GM23338 (cell line): ENCODE data around the gene NOL9. TPM values are rescaled to one million over a fixed set of nuclear protein-coding genes. Genes with fewer than 3 reads are reported as not detected.

ENCODE experiments used
- ATAC-seq: fragments of 200-7000 bp; cut with Tn5 transposase; 3 replicates; pipeline ENCODE4 v1.9.1; 2020
- DNase-seq: peaks from one replicate; pipeline ENCODE4 v3.0.0-alpha.2; 2015; ENCODE audit warnings: low spot score
- H2AFZ ChIP-seq: fragments of 200-600 bp; sonication (generic); 2 replicates; pipeline ENCODE4 v1.8.0; 2016; ENCODE audit warnings: antibody characterized with exemption, mild to moderate bottlenecking, moderate library complexity
- H3F3A ChIP-seq: fragments of 200-600 bp; sonication (generic); replicated peaks from 2 replicates; pipeline ENCODE4 v1.8.0; 2017; ENCODE audit warnings: antibody characterized with exemption, mixed run types, low read depth
- H3K27ac ChIP-seq: fragments of 200-600 bp; sonication (generic); 2 replicates; pipeline ENCODE4 v1.6.1; 2016; ENCODE audit warnings: low read depth
- H3K27me3 ChIP-seq: fragments of 200-600 bp; sonication (generic); 2 replicates; pipeline ENCODE4 v1.8.0; 2016; ENCODE audit warnings: mild to moderate bottlenecking, mixed run types, moderate library complexity; ENCODE audit not compliant: insufficient read depth
- H3K36me3 ChIP-seq: fragments of 200-600 bp; sonication (generic); 2 replicates; pipeline ENCODE4 v1.8.0; 2016; ENCODE audit warnings: mild to moderate bottlenecking; ENCODE audit not compliant: insufficient read depth
- H3K4me1 ChIP-seq: fragments of 200-600 bp; sonication (generic); 2 replicates; pipeline ENCODE4 v1.8.0; 2016; ENCODE audit warnings: mild to moderate bottlenecking, moderate library complexity; ENCODE audit not compliant: insufficient read depth
- H3K4me2 ChIP-seq: fragments of 200-600 bp; sonication (generic); 2 replicates; pipeline ENCODE4 v1.7.1; 2017; ENCODE audit warnings: mixed run types
- H3K4me3 ChIP-seq: fragments of 200-600 bp; sonication (generic); 2 replicates; pipeline ENCODE4 v1.6.1; 2016; ENCODE audit warnings: mixed run types
- H3K79me2 ChIP-seq: fragments of 200-600 bp; sonication (generic); replicated peaks from 2 replicates; pipeline ENCODE4 v1.8.0; 2017; ENCODE audit warnings: mild to moderate bottlenecking; ENCODE audit not compliant: insufficient read depth
- H3K9me2 ChIP-seq: fragments of 200-600 bp; sonication (generic); 2 replicates; pipeline ENCODE4 v1.8.0; 2017; ENCODE audit not compliant: insufficient read depth
- H4K20me1 ChIP-seq: fragments of 200-600 bp; sonication (generic); replicated peaks from 2 replicates; pipeline ENCODE4 v1.8.0; 2017; ENCODE audit warnings: mild to moderate bottlenecking; ENCODE audit not compliant: insufficient read depth
- H3K27ac Mint-ChIP-seq: 2 replicates; pipeline ENCODE4 v1.8.0; 2020; ENCODE audit warnings: inconsistent platforms, mild to moderate bottlenecking, moderate library complexity, mixed read lengths
- H3K27me3 Mint-ChIP-seq: 3 replicates; pipeline ENCODE4 v1.8.0; 2022; ENCODE audit warnings: low read depth, mild to moderate bottlenecking, moderate library complexity, mixed read lengths, inconsistent platforms; ENCODE audit not compliant: insufficient read depth, poor library complexity
- H3K36me3 Mint-ChIP-seq: 3 replicates; pipeline ENCODE4 v1.8.0; 2021; ENCODE audit warnings: low read depth, mild to moderate bottlenecking, inconsistent platforms, moderate library complexity, mixed read lengths
- H3K4me1 Mint-ChIP-seq: 3 replicates; pipeline ENCODE4 v1.8.0; 2020; ENCODE audit warnings: mild to moderate bottlenecking, inconsistent platforms, mixed read lengths
- H3K4me3 Mint-ChIP-seq: 3 replicates; pipeline ENCODE4 v1.8.0; 2021; ENCODE audit warnings: moderate library complexity, mild to moderate bottlenecking, inconsistent platforms, mixed read lengths
- H3K9me3 Mint-ChIP-seq: 3 replicates; pipeline ENCODE4 v1.8.0; 2020; ENCODE audit warnings: moderate library complexity, mild to moderate bottlenecking, inconsistent platforms, mixed read lengths
- CREB1 ChIP-seq: fragments of 250-450 bp; sonication (Bioruptor Pico); IDR thresholded peaks from 2 replicates; pipeline ENCODE4 v1.5.0; 2020; ENCODE audit warnings: low read depth, mild to moderate bottlenecking, moderate library complexity
- CTCF ChIP-seq, 2 experiments: fragments of 200-600 bp in 1 of 2; sonication (generic) in 1 of 2; conservative IDR thresholded peaks; 2 replicates each; pipeline versions ENCODE4 v1.5.1 to v1.6.1; 2016 to 2017; ENCODE audit warnings: antibody characterized with exemption in 2 of 2, low read depth in 2 of 2, mild to moderate bottlenecking in 2 of 2, moderate library complexity in 1 of 2
- EZH2 ChIP-seq: fragments of 200-600 bp; sonication (generic); IDR thresholded peaks from one replicate; pipeline ENCODE4 v1.8.0; 2017; ENCODE audit warnings: antibody characterized with exemption, mild to moderate bottlenecking, low read depth; ENCODE audit not compliant: unreplicated experiment
- ZNF462 ChIP-seq: fragments of 250-450 bp; sonication (Bioruptor Pico); IDR thresholded peaks from 2 replicates; pipeline ENCODE4 v1.5.0; 2020; ENCODE audit warnings: mild to moderate bottlenecking, moderate library complexity
- polyA plus RNA-seq: library from polyadenylated mRNA; unstranded; fragments of >200 nt; fragmentation: Nextera tagmentation; extraction: Ambion mirVana; gene quantifications from 2 replicates; pipeline ENCODE4 v1.2.1, GENCODE V29; 2016
- total RNA-seq: library from RNA; depleted of rRNA; stranded (reverse); fragments of >200 nt; shearing (Covaris generic); gene quantifications from 2 replicates; pipeline ENCODE4 v1.2.3, GENCODE V29; 2014
- TF ChIP-seq, protein P1 (sequence below): IDR thresholded peaks from one replicate; pipeline ENCODE4 v1.6.1; 2018; ENCODE audit warnings: antibody characterized with exemption; ENCODE audit not compliant: unreplicated experiment

NOL9 gene
- total and polyA plus RNA-seq, 2 experiments from 2014 or later: 13.2 to 48.5 TPM

- ATAC-seq: no peak
- no peaks in the 10 kb centered on the region; the same call in 2 of the 3 replicates for H3K9me3 Mint-ChIP-seq
- no peaks in the 10 kb centered on the region for H3K9me2 ChIP-seq
- H3K27me3 Mint-ChIP-seq: peaks cover 9% of the 10 kb centered on the region
- H3K4me1 Mint-ChIP-seq: no peaks in the 10 kb centered on the region
- H3K4me2 ChIP-seq: no peak overlapping the region
- H3K79me2 ChIP-seq: peaks cover 11% of the 10 kb centered on the region
- H3K27ac ChIP-seq: no peak overlapping the region
- peaks cover 7% of the 10 kb centered on the region; the same call in 1 of the 2 replicates for H3F3A ChIP-seq
- peaks cover 77% of the 10 kb centered on the region for H3K36me3 Mint-ChIP-seq
- no peak overlapping the region for H3K4me3 Mint-ChIP-seq
- no peak overlapping the region for H3K27ac Mint-ChIP-seq
- H2AFZ ChIP-seq: no peak overlapping the region
- no peak overlapping the region for H3K4me3 ChIP-seq
- TF ChIP-seq, protein P1, sequence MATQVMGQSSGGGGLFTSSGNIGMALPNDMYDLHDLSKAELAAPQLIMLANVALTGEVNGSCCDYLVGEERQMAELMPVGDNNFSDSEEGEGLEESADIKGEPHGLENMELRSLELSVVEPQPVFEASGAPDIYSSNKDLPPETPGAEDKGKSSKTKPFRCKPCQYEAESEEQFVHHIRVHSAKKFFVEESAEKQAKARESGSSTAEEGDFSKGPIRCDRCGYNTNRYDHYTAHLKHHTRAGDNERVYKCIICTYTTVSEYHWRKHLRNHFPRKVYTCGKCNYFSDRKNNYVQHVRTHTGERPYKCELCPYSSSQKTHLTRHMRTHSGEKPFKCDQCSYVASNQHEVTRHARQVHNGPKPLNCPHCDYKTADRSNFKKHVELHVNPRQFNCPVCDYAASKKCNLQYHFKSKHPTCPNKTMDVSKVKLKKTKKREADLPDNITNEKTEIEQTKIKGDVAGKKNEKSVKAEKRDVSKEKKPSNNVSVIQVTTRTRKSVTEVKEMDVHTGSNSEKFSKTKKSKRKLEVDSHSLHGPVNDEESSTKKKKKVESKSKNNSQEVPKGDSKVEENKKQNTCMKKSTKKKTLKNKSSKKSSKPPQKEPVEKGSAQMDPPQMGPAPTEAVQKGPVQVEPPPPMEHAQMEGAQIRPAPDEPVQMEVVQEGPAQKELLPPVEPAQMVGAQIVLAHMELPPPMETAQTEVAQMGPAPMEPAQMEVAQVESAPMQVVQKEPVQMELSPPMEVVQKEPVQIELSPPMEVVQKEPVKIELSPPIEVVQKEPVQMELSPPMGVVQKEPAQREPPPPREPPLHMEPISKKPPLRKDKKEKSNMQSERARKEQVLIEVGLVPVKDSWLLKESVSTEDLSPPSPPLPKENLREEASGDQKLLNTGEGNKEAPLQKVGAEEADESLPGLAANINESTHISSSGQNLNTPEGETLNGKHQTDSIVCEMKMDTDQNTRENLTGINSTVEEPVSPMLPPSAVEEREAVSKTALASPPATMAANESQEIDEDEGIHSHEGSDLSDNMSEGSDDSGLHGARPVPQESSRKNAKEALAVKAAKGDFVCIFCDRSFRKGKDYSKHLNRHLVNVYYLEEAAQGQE: no peak
- TF ChIP-seq EZH2 (no peak), CREB1 (CRISPR knock-in tag) (no peak), CTCF (conservative IDR thresholded peaks at IDR 0.05; ENCODE audit: low read depth in 2 of 2) (no peak), ZNF462 (CRISPR knock-in tag) (no peak)
- no peak for DNase-seq
- no peaks in the 10 kb centered on the region for H3K27me3 ChIP-seq
- H3K36me3 ChIP-seq: peaks cover 60% of the 10 kb centered on the region
- H4K20me1 ChIP-seq: peaks cover 6% of the 10 kb centered on the region
- H3K4me1 ChIP-seq: no peaks in the 10 kb centered on the region
Observed at GRCh38 chr1:6546326-6546725, 8.0 kb downstream of the NOL9 start.
